Measurements from ENCODE around the gene CMTM1.
"Not testable (repeated sequence)": the region's sequence is repeated elsewhere in the genome, so short reads cannot be mapped to it uniquely, and the experiment has no call there.

The CMTM1 gene

DNA sequence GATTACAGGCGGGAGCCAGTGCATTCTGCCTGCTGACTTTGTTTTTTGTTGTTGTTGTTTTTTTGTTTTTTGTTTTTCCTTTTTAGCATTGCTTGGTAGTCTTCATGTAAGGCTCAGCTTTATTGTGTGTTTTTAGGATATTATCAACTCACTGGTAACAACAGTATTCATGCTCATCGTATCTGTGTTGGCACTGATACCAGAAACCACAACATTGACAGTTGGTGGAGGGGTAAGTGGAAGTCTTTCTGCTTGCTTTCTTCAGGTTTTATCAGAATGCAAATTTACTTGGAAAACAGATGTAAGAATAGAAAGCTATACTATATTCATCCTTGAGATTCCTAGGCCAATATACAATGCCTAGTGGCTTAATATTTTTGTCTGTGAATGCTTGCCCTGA lies 3.3 kb upstream of the CMTM1 start:
- no peak for DNase-seq (ENCODE audit: low read depth)

DNA sequence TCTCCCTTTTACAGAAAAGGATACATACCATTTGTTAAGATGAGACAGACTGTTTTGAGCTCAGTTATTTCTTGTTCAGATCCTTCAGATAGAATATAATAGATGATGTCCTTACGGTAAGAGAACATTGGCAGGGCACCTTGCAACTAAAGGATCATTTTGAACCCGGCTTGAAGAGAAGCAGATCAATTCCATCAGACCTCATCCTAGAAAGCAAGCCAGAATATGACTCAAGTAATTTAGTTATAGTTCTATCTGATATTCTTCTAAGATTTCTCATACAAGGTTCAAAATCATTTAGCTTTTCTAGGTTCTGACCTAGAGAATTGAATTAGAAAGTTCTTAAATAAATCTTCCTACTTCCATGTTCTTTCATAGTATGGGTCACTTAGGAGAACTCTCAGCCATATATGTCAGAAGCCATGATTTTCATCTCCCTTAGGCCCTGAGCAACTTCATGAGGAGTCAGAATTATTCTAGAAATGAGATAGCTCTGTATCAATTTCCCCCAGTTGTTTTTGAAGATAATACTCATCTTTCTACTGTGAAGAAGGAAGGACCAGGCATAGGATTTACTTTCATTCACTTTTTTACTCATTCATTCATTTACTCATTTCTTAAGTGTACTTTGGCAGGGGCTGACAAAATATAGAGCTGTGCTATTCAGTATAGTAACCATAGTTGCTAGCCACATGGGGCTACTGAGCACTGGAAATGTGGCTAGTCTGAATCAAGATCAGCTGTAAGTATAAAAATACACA lies 2.5 kb upstream of the CMTM1 start:
- no peak for DNase-seq (ENCODE audit: low read depth)

DNA sequence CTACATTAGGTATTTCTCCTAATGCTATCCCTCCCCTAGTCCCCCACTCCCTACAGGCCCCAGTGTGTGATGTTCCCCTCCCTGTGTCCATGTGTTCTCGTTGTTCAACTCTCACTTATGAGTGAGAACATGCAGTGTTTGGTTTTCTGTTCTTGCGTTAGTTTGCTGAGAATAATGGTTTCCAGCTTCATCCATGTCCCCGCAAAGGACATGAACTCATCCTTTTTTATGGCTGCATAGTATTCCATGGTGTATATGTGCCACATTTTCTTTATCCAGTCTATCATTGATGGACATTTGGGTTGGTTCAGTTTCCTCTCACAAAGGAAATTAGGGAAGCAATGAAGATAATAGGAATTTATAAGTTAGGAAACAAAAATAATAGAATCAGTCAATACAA lies 1.0 kb downstream of the CMTM1 start:
- DNase-seq (ENCODE audit: low read depth), result not testable (repeated sequence)

DNA sequence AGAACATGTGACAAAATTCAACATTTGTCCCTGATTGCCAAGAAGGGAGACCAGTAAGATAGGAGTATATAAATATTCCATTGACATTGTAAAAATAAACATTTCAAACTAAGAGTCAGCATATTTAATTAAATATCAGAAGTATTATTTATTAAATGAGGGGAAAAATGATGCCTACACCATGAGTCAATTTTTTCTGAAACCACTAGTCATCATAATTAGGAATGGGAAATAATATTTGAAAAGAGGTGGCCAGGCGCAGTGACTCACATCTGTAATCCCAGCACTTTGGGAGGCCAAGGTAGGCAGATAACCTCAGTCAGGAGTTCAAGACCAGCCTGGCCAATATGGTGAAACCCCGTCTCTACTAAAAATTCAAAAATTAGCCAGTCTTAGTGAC lies 2.1 kb downstream of the CMTM1 start:
- DNase-seq (ENCODE audit: low read depth), result no peak

DNA sequence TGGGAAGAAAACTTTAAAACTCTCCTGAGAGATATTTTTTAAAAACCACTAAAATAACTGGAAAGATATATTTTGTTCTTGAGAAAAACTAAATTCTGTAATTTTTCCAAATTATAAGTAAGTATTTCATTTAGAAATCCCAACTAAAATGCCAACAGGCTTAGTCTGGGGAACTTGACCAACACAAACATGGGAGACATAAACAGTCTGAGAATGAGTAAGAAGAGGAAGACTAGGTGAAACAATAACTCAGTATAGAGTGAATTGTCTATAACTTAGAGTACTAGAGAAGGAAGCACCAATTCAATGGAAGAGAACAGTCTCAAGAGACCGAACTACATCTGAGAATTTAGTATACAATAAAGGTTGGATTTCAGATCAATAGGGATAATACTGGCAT lies 2.9 kb downstream of the CMTM1 start:
- DNase-seq (ENCODE audit: low read depth), result no peak

DNA sequence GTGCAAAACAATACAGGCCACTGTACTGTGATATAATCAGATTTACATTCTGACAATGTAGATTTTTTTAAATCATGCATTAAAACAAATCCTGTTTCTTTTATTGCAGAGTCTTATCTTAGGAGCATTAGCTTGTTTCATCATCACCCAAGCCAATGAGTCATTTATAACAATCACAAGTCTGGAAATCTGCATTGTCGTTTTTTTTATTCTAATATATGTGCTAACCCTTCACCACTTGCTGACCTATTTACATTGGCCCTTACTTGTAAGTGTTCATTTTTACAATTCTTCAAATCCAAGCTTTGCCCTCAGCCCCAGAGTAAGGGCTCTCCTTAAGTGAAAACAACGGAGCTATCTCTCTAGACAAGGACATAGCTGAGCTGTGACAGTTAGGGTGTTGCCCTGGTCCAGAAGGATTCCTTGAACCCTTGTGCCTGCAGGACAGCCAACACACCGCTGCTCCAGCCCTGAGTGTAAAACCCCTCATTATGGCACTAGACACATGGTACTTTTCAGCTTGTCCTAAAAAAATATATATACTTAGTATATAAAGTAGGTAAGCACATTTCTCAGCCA lies 3.7 kb downstream of the CMTM1 start:
- no peak for DNase-seq (ENCODE audit: low read depth)

DNA sequence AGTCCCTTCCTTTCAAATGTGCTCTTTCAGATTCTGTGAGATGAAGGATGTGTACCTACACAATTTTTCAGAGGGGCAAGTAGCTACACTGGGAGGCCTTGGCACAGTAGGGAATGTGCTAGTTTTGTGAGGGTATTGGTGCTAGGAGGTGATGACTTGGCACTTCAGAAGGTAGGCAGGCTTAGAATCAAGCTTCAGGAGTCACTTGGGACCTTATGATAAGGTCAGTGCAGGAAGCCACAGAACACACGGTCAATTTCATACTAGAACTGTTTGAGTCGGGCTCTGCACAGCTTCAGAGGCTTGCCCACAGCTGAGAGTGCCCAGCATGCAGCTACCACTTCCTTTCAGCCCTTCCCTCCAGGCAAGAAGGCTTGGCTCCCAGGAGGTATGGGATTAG lies 6.1 kb downstream of the CMTM1 start:
- DNase-seq (ENCODE audit: low read depth), result no peak

DNA sequence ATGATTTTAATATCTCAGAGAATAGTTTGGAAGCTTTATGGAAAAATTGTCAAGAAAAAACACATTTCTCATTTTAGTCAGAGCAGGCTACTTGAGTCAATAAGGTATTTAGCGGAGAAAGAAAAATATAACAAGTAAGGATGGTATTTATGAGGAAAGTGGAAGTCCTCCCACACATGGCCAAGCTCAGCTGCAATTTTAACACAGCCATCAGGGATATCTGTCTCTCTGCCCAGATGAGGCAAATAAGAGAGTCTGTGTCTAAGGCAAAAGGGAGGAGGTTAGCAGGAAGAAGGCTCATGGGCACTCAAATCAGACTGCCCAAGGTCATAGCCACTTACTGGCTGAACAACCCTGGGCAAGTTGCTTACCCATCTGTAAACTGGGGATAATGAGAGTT lies 7.8 kb downstream of the CMTM1 start:
- no peak for DNase-seq (ENCODE audit: low read depth)

DNA sequence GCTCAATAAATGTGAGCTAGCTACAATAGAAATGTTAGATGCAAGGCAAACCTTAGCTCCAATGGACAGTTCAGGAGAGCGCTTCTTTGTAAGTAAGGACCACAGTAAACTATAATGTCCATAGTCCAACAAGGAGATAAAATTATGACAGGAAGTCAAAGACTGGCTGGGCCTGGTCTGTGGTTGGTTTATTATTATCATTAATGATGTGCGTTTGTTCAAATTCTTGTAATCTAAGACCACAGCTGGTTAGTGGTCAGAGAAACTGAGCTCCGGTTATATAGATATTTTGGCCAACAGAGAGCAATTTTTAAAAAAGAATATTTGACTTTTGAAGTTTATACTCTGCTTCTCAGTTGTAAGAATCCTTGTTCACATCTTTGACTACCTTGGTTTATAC lies 8.3 kb downstream of the CMTM1 start:
- no peak for DNase-seq (ENCODE audit: low read depth)

DNA sequence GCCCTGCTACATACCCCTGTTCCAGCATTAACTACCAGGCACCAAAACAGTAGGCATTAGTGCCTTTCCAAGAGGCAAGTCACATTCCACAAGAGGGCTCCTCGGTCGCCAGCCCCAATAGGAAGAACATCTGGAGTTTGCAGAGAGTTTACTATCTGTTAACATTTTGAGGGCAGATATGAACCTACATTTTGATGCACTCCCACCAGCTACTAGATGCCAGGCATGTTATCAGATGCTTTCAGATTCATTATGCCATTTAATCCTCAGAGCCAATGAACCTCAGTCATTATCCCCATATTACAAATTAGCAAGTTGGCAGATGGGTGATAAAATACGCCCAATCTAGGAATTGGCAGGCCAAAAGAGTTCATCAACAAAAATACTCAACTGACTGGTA lies 8.8 kb downstream of the CMTM1 start:
- no peak for DNase-seq (ENCODE audit: low read depth)

DNA sequence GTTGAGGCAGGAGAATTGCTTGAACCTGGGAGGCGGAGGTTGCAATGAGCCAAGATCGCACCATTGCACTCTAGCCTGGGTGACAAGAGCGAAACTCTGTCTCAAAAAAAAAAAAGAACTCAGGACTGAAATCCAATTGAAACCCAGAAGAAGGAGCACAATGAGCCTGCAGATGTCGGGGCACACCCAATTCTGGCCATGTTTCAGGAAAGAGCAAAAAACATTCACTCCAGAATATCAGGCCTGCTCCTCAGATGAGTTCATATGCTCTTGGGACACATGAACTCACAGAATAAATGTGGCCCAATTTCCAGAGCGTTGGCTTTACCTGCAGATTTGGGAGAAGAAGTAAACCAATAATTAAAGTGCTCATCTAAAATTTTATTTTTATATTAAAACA lies 10.1 kb downstream of the CMTM1 start:
- no peak for DNase-seq (ENCODE audit: low read depth)

DNA sequence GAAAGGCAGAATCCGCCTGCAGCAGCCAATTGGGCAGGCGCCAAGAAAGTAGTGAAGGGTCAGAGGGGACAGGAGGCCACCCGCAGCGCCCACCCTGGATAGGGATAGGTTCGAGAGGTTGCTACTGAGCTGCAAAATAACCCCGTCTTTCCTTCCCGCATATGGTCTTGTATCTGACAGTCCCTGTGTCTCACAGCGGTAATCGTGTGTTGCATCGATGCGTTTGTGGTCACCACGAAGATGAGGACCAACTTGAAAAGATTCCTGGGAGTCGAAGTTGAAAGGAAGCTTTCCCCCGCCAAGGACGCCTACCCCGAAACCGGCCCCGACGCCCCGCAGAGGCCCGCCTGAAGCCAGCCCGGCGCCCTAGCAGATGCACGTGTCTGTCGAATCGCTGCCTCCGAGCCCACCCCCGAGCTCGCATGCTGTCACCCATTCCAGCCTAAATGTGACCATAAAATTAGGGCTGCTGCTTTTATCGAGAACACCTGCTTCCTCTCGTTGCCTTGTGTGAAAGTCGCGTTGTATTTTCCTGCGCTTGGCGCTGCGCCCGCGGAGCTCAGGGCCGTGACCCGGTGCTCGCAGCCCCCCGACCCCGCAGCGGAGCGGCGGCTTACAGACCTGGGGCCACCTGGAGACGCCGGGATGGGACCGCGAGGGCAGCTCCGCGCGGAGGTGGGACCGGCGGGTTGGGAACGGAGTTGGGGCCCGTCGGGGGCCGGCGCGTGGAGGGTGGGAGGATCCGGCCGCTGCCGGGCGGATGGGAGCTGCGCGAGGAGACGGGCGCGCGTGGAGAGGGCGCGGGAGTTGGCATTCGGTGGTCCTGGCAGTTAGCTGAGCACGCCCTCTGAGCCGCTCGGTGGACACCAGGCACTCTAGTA lies 12.7 kb downstream of the CMTM1 start, which contains the start of gene CMTM2:
CMTM2 (plus strand) TSS at position 813 of the 881 bp plus-strand sequence. CDS start 145 bp downstream, outside the sequence.
- no peak for DNase-seq (ENCODE audit: low read depth)

DNA sequence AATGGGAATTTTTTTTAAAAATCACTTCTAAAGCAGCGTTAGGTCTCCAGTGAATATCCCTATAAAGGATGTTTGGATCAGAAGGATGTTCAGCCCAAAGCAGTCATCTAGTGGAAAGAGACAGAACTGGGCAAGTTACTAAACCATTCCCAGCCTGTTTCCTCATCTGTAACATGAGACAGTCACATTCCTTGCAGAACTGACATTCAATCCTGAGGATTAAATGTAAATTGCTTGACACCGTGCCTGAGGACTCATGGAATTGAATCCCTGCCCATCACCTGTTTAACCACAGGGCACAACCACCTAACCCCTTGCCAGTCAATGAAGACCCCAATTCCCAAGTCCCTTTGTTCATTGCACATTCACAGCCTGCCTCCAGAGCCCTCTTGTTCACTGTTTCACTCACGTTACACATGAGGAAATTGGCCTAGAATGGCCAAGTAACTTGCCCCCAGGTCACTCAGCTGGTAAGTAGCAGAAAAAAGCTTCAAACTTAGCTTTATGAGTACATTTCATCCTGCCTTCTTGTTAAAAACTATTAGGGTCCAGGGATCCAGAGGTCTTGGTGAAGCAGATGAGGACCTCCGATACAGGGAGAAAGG lies 14.5 kb downstream of the CMTM1 start:
- DNase-seq (ENCODE audit: low read depth), result no peak

DNA sequence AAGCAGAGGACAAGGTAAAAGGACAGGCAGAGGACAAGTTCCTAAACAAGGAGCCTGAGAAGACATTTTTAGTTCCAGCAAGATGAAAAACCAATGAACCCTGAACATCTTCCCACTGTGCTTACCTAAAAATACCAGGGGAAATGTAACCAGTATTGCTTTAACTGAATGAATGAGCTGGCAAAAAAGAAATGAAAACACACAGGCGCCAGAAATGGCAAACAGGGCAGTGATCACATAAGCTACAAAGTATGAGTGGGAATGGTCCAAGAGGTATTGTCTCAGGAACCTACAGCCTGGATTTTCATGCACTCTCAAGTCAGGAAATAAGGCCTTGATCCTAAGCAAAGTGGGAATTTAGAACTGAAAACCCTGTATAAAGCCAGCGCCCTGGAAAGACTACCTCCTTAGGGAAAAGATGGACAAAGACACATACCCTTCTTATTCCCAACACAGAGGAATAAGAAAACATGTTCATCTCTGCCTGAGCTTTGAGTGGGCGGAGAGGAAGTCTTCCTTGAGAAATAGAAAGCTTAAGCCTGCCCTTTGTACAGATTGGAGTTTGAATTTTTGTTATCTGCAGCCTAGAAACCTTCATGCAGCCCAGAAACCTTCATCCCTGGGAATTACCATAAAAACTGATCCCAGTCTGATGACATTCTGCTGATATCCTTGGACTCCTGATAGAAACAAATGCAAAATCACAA lies 15.2 kb downstream of the CMTM1 start:
- DNase-seq (ENCODE audit: low read depth), result no peak

DNA sequence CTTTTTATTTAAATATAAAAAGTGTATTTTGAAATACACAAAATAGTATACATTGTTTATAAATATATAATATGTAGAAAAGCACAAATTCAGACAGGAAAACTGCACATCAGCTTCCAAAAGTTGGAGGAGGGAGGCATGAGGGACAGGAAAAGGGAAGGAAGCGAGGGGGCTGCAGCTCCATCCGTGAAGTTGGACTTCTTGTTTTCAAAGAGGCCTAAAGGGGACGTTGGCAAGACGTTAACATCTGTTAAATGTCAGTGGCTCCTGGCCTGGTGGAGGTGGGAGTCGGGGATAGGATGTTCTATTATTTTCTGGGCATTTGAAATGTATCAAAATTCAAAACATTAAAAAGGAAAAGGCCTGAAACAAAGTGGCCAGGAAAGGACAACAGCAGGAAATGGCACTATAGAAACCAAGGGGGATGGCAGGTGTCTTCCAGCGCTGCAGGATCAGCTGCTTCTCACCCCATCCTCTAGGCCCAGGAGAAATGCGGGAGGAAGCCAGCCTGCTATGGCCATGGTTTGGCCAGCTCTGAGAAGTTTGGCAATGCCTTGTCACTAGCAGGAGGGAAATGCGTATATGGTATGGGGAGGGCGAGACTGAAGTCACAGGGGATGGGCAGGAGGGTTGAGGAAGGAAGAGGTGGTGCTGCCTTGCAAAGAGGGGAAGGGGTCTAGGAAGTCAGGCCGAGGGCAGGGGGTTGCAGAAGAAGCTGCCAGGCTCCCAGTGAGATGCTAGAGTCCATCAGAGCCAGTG lies 19.4 kb downstream of the CMTM1 start:
- DNase-seq (ENCODE audit: low read depth), result no peak

DNA sequence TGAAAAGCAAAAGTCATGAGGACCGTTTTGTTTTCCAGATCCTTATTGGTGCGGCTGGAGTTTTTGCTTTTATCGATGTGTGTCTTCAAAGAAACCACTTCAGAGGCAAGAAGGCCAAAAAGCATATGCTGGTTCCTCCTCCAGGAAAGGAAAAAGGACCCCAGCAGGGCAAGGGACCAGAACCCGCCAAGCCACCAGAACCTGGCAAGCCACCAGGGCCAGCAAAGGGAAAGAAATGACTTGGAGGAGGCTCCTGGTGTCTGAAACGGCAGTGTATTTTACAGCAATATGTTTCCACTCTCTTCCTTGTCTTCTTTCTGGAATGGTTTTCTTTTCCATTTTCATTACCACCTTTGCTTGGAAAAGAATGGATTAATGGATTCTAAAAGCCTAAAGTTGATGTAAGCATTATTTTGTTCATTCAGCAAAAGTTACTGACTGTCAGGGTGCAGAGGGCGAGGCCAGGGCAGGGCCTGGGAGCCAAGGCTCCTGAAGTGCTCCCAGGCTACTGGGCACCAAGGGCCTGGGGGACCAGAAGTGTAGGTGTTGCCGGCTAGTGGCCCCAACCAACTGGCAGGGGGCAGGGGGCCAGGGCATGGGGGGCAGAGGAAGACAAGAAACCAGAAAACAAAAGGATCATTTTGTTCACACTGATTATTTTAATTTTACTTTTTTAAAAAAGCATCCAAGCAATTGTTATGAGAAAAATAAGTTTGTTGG lies 21.8 kb downstream of the CMTM1 start:
- DNase-seq (ENCODE audit: low read depth), result no peak

DNA sequence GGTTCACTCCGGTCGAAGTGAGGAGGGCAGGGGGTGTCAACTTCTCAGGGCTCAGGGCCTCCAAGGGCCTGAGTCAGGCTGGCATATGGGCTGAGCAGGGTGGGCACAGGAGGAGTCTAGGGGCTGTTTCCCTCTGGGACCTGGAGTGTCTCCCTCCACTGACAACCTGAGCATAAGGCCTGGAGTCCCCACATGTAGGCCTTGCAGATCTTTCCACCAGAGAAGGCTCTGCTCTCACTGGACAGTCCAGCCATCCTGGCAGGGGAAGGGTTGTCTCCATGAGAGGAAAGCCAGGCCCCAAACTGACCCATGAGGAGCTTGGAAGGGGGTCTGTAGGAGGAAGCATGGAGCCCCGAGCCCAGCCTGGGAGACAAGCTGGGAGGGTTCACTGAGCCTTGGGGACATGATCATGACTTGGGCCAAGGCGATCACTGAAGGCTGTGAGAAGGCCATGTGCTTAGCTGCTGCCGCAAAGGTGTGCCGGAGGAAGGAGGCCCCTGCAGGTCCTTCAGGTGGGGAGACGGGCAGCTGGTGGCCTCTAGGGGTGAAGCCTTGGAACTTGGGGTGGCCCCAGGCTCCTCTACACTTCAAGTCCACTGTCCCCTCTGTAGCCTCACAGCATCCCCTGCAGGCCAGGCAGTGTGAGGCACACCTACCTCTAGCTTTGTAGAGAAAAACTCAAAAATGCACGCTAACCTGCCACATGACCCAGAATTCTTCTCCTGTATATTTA lies 22.9 kb downstream of the CMTM1 start:
- peak; percentile 39 for DNase-seq (ENCODE audit: low read depth)

DNA sequence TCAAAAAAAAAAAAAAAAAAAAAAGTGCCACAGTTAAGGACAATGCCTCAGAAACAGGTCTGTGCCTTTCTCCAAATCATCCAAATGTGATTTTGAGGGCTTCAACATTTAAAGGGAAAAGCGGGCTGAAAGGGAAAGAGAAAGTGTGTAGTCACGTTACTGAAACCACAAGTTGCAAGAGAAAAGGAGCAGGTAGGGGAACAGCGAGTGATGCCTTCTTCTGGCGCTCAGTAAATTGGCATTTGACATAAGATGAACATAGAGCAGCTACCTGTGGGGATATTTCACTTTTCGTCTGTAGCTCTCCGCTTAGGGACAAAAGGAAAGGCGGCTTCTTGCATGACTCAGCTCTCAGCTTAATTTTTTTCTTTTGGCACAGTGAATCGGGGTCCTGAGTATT lies 24.1 kb downstream of the CMTM1 start:
- DNase-seq (ENCODE audit: low read depth), result no peak

DNA sequence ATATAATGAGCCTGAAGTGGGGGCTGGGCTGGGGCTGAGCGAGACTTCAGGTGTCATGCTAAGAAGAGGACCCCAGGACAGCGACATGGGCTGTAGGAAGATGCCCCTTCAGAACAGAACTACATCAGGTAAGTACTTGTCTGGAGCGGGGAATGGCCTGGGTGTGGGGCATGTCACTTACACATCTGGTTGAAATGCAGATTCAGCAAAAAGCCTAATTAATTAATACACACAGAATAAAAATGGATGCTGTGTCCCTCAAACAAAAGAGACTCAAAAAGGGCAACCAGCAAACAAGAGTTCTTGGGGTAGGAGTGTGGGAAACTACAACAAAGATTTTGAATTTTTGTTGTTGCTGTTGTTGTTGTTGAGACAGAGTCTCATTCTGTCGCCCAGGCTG lies 24.8 kb downstream of the CMTM1 start:
- DNase-seq (ENCODE audit: low read depth), result no peak

DNA sequence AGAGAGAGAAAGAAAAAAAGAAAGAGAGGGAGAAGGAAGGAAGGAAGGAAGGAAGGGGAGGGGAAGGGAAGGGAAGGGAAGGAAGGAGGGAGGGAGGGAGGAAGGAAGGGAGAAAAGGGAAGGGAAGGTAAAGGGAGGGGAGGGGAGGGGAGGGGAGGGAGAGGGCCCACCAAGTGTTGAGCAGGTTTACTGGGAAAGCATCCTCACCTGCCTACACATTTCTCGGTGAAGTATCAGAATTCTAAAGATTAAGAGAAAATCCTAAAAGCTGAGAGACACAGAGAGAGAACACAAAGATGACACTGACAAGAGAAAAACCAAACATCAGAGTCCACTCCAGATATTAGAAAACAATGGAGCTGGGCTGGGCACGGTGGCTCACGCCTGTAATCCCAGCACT lies 26.0 kb downstream of the CMTM1 start:
- DNase-seq (ENCODE audit: low read depth), result no peak

Data from T-helper 22 cell (primary cell).